ENCODE data around the gene NEMP1. TPM values are rescaled to one million over a fixed set of nuclear protein-coding genes. Genes with fewer than 3 reads are reported as not detected.
"Not testable (repeated sequence)": the region's sequence is repeated elsewhere in the genome, so short reads cannot be mapped to it uniquely, and the experiment has no call there.

NEMP1 gene
- total and polyA plus RNA-seq, 10 of the 15 experiments (the other 5 are each of a cell fraction or from before 2014, with no cell fraction given), result 4.0 to 45.9 (median 19.8) TPM

GRCh38 chr12:57055824-57056223, 22.8 kb downstream of the NEMP1 start (continued):
- TF ChIP-seq GABPA (IDR thresholded peaks at IDR 0.05; ENCODE audit: low read depth) (no peak), EED (IDR thresholded peaks at IDR 0.05; ENCODE audit: low read depth) (no peak)

GRCh38 chr12:57053901-57054300, 24.7 kb downstream of the NEMP1 start:
- H3K36me3 ChIP-seq (ENCODE audit: control insufficient read depth in 2 of 2, insufficient read depth in 2 of 2, low read length in 1 of 2); BruUV-seq (replicated peaks); DNase-seq (ENCODE audit: low read depth, low spot score); FAIRE-seq; H4K20me1 ChIP-seq (ENCODE audit: control insufficient read depth, insufficient read depth); POLR2A ChIA-PET; ATAC-seq; CTCF ChIA-PET; H3K79me2 ChIP-seq (ENCODE audit: control insufficient read depth, insufficient read depth, low read length); H3K4me2 ChIP-seq (ENCODE audit: control insufficient read depth, insufficient read depth); H2AFZ ChIP-seq (ENCODE audit: control insufficient read depth, low read depth, low read length); in situ Hi-C loops (cut with MboI); H3K9ac ChIP-seq (ENCODE audit: control insufficient read depth, insufficient read depth, low read length); H3K9me3 ChIP-seq (replicated peaks; ENCODE audit: control insufficient read depth, insufficient read depth, low read length); RAD21 ChIA-PET (ENCODE audit: unreplicated experiment); H3K27me3 ChIP-seq (replicated peaks in 1 of 2; ENCODE audit: control insufficient read depth in 2 of 2, insufficient read depth in 2 of 2, low read length in 1 of 2); H3K27ac ChIP-seq (ENCODE audit: control insufficient read depth, insufficient read depth); SMC1A ChIA-PET (ENCODE audit: uncharacterized antibody, unreplicated experiment); H3K4me3 ChIP-seq; intact Hi-C loops (cut with micrococcal nuclease; ENCODE audit: unreplicated experiment): not testable (repeated sequence)
- 90% methylated on average over 4 of the region's 4 CpGs for WGBS (ENCODE audit: insufficient coverage, insufficient replicate concordance, low lambda C conversion rate, missing lambda C conversion rate)
- H3K4me1 ChIP-seq (ENCODE audit: control insufficient read depth, insufficient read depth, low read length), result peaks cover 10% of the 10 kb centered on the region

- ATAC-seq; FAIRE-seq; BruUV-seq (replicated peaks); H2AFZ ChIP-seq (ENCODE audit: control insufficient read depth, low read depth, low read length); H3K27me3 ChIP-seq (replicated peaks in 1 of 2; ENCODE audit: control insufficient read depth in 2 of 2, insufficient read depth in 2 of 2, low read length in 1 of 2); DNase-seq (ENCODE audit: low read depth, low spot score); SMC1A ChIA-PET (ENCODE audit: uncharacterized antibody, unreplicated experiment); in situ Hi-C loops (cut with MboI); H3K27ac ChIP-seq (ENCODE audit: control insufficient read depth, insufficient read depth); H3K4me2 ChIP-seq (ENCODE audit: control insufficient read depth, insufficient read depth); H3K79me2 ChIP-seq (ENCODE audit: control insufficient read depth, insufficient read depth, low read length); H4K20me1 ChIP-seq (ENCODE audit: control insufficient read depth, insufficient read depth); H3K9ac ChIP-seq (ENCODE audit: control insufficient read depth, insufficient read depth, low read length); H3K4me3 ChIP-seq; H3K4me1 ChIP-seq (ENCODE audit: control insufficient read depth, insufficient read depth, low read length); H3K9me3 ChIP-seq (replicated peaks; ENCODE audit: control insufficient read depth, insufficient read depth, low read length); intact Hi-C loops (cut with micrococcal nuclease; ENCODE audit: unreplicated experiment); H3K36me3 ChIP-seq (ENCODE audit: control insufficient read depth in 2 of 2, insufficient read depth in 2 of 2, low read length in 1 of 2); POLR2A ChIA-PET: not testable (repeated sequence)
- RAD21 ChIA-PET (ENCODE audit: unreplicated experiment), result interaction anchor here (0.6 kb wide), 1 partner anchor 296 kb away, joined by 3 read pairs; no protein-coding TSS in a partner anchor
- CTCF ChIA-PET, result interaction anchor here (1.3 to 2.0 kb wide), 3 partner anchors 8 to 16 kb away, joined by 4 to 5 read pairs (median 5); no protein-coding TSS in a partner anchor
- WGBS (ENCODE audit: insufficient coverage, insufficient replicate concordance, low lambda C conversion rate, missing lambda C conversion rate), result 97% methylated on average over 4 of the region's 4 CpGs
These were observed 25.4 kb downstream of the NEMP1 start for GRCh38 chr12:57053146-57053545.
